Muscle layer of colon (tissue), 2 donors: ENCODE results near the gene SYVN1.
"Not testable (repeated sequence)": the region's sequence is repeated elsewhere in the genome, so short reads cannot be mapped to it uniquely, and the experiment has no call there.

Experiments
- H3K27ac ChIP-seq: one replicate; pipeline ENCODE4 v1.7.0; 2013; ENCODE audit warnings: low read depth, mild to moderate bottlenecking, low read length, moderate library complexity
- H3K27me3 ChIP-seq, 2 donors: one replicate each; pipeline ENCODE4 v1.7.0; 2013; ENCODE audit warnings: low read length in 2 of 2, mild to moderate bottlenecking in 2 of 2; ENCODE audit not compliant: insufficient read depth in 2 of 2, control insufficient read depth in 1 of 2
- H3K36me3 ChIP-seq: one replicate; pipeline ENCODE4 v1.7.0; 2013; ENCODE audit warnings: mild to moderate bottlenecking, low read length; ENCODE audit not compliant: insufficient read depth
- H3K4me1 ChIP-seq: one replicate; pipeline ENCODE4 v1.7.0; 2013; ENCODE audit warnings: mild to moderate bottlenecking, low read length; ENCODE audit not compliant: insufficient read depth
- H3K4me3 ChIP-seq, 2 donors: one replicate each; pipeline ENCODE4 v1.7.0; 2013; ENCODE audit warnings: low read length in 2 of 2, low read depth in 1 of 2, mild to moderate bottlenecking in 1 of 2, moderate library complexity in 1 of 2
- H3K9ac ChIP-seq: one replicate; pipeline ENCODE4 v1.7.0; 2013; ENCODE audit warnings: low read length
- H3K9me3 ChIP-seq: one replicate; pipeline ENCODE4 v1.7.0; 2013; ENCODE audit warnings: mild to moderate bottlenecking, low read length
- donor health status: abdominal sarcoma.
- donor health status: Adenocarcinoma of cecum.

SYVN1 gene

GRCh38 chr11:65121865-65122696, 12.2 kb downstream of the SYVN1 start, which contains the start of the genes FAU and MRPL49:
TSS of gene FAU (minus strand) at chr11:65122134. CDS start at chr11:65121813, 321 bp downstream.
TSS of gene MRPL49 (plus strand) at chr11:65122321. CDS start at chr11:65122347, 26 bp downstream.
- H3K27me3 ChIP-seq, result no peaks in the 10 kb centered on the region
- no peaks in the 10 kb centered on the region for H3K9me3 ChIP-seq
- H3K36me3 ChIP-seq, result peaks cover 50% of the 10 kb centered on the region
- peak within 1 kb of the TSS; percentile 98 for H3K27ac ChIP-seq
- peak within 1 kb of the TSS; percentile 73 to 88 for H3K4me3 ChIP-seq
- peaks cover 11% of the 10 kb centered on the region for H3K4me1 ChIP-seq
- peak within 1 kb of the TSS; percentile 79 for H3K9ac ChIP-seq

GRCh38 chr11:65121447-65121864, 12.9 kb downstream of the SYVN1 start:
- Histone ChIP-seq H3K27me3 (no peaks in the 10 kb centered on the region), H3K9ac (peak overlapping the region; percentile 79), H3K9me3 (no peaks in the 10 kb centered on the region), H3K27ac (peak overlapping the region; percentile 98), H3K4me1 (peaks cover 16% of the 10 kb centered on the region), H3K36me3 (peaks cover 44% of the 10 kb centered on the region), H3K4me3 (peak overlapping the region; percentile 73 to 88)

- Histone ChIP-seq H3K9ac (peak overlapping the region; percentile 79), H3K36me3 (peaks cover 40% of the 10 kb centered on the region), H3K9me3 (no peaks in the 10 kb centered on the region), H3K27ac (peak overlapping the region; percentile 98), H3K4me3 (peak overlapping the region in 1 of 2 donors; percentile 73), H3K4me1 (peaks cover 22% of the 10 kb centered on the region), H3K27me3 (no peaks in the 10 kb centered on the region)
Observed at GRCh38 chr11:65120831-65121230, 13.5 kb downstream of the SYVN1 start.

- Histone ChIP-seq H3K4me3 (no peak overlapping the region), H3K9me3 (no peaks in the 10 kb centered on the region), H3K27ac (no peak overlapping the region), H3K9ac (no peak overlapping the region), H3K4me1 (peaks cover 23% of the 10 kb centered on the region), H3K27me3 (no peaks in the 10 kb centered on the region), H3K36me3 (peaks cover 33% of the 10 kb centered on the region)
Observed at GRCh38 chr11:65119670-65119995, 14.7 kb downstream of the SYVN1 start.

- Histone ChIP-seq H3K36me3 (peaks cover 27% of the 10 kb centered on the region), H3K4me1 (peaks cover 23% of the 10 kb centered on the region)
- H3K27me3 ChIP-seq, H3K27ac ChIP-seq, H3K4me3 ChIP-seq, H3K9me3 ChIP-seq, H3K9ac ChIP-seq: not testable (repeated sequence)
Observed at GRCh38 chr11:65118891-65119669, 15.2 kb downstream of the SYVN1 start.

GRCh38 chr11:65118097-65118837, 16.1 kb downstream of the SYVN1 start:
- no peak overlapping the region for H3K27ac ChIP-seq
- peaks cover 28% of the 10 kb centered on the region for H3K4me1 ChIP-seq
- H3K9me3 ChIP-seq, result no peaks in the 10 kb centered on the region
- no peak overlapping the region for H3K4me3 ChIP-seq
- peaks cover 26% of the 10 kb centered on the region for H3K36me3 ChIP-seq
- H3K9ac ChIP-seq, result no peak overlapping the region
- peaks cover 0 to 1% of the 10 kb centered on the region in 2 donors for H3K27me3 ChIP-seq

GRCh38 chr11:65117206-65118096, 16.9 kb downstream of the SYVN1 start, which contains the start of gene ZNHIT2:
TSS of gene ZNHIT2 (minus strand) at chr11:65117701. CDS start at chr11:65117653, 48 bp downstream.
- H3K27ac ChIP-seq, result peak within 1 kb of the TSS; percentile 92
- H3K4me3 ChIP-seq, result peak within 1 kb of the TSS; percentile 66 to 91
- H3K4me1 ChIP-seq, result peaks cover 34% of the 10 kb centered on the region
- H3K36me3 ChIP-seq, result peaks cover 26% of the 10 kb centered on the region
- peaks cover 0 to 6% of the 10 kb centered on the region in 2 donors for H3K27me3 ChIP-seq
- no peaks in the 10 kb centered on the region for H3K9me3 ChIP-seq
- peak within 1 kb of the TSS; percentile 59 for H3K9ac ChIP-seq

GRCh38 chr11:65116370-65117205, 17.7 kb downstream of the SYVN1 start:
- H3K9me3 ChIP-seq, result no peaks in the 10 kb centered on the region
- peak overlapping the region; percentile 59 for H3K9ac ChIP-seq
- peak overlapping the region; percentile 92 for H3K27ac ChIP-seq
- peaks cover 26% of the 10 kb centered on the region for H3K36me3 ChIP-seq
- peaks cover 37% of the 10 kb centered on the region for H3K4me1 ChIP-seq
- peaks cover 0 to 6% of the 10 kb centered on the region in 2 donors for H3K27me3 ChIP-seq
- peak overlapping the region; percentile 66 to 91 for H3K4me3 ChIP-seq

GRCh38 chr11:65115361-65116082, 18.8 kb downstream of the SYVN1 start:
- Histone ChIP-seq H3K36me3 (peaks cover 20% of the 10 kb centered on the region), H3K9ac (no peak overlapping the region), H3K4me1 (peaks cover 37% of the 10 kb centered on the region), H3K27ac (no peak overlapping the region), H3K9me3 (no peaks in the 10 kb centered on the region), H3K27me3 (peaks cover 0 to 6% of the 10 kb centered on the region in 2 donors), H3K4me3 (no peak overlapping the region)
